ENCODE results near the gene LMO7. TPM values are rescaled to one million over a fixed set of nuclear protein-coding genes. Genes with fewer than 3 reads are reported as not detected.

Gene LMO7
- total and polyA plus RNA-seq, 2 of the 8 experiments (the other 6 are each of a cell fraction or from before 2014, with no cell fraction given) = 8.1 to 28.3 TPM

DNA sequence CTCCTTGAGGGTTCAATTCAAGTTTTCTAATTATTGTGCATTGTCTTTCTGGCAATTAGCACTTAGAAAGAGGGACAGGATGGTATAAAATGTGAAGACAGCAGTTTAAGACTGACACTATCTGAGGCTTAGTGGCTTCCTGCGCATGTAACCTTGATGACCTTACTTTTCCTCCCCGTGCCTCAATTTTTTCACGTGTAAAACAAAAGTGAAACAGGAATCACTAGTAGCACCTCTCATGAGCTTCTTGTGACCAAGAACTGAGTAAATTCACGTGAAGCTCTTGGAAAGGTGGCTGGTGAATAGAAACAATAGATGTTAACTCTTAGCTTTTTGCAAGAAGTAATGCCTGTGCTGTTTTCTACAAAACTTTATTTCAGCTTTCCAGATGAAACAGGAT is 233.9 kb downstream of the LMO7 start (continued):
- TF ChIP-seq, protein P1, sequence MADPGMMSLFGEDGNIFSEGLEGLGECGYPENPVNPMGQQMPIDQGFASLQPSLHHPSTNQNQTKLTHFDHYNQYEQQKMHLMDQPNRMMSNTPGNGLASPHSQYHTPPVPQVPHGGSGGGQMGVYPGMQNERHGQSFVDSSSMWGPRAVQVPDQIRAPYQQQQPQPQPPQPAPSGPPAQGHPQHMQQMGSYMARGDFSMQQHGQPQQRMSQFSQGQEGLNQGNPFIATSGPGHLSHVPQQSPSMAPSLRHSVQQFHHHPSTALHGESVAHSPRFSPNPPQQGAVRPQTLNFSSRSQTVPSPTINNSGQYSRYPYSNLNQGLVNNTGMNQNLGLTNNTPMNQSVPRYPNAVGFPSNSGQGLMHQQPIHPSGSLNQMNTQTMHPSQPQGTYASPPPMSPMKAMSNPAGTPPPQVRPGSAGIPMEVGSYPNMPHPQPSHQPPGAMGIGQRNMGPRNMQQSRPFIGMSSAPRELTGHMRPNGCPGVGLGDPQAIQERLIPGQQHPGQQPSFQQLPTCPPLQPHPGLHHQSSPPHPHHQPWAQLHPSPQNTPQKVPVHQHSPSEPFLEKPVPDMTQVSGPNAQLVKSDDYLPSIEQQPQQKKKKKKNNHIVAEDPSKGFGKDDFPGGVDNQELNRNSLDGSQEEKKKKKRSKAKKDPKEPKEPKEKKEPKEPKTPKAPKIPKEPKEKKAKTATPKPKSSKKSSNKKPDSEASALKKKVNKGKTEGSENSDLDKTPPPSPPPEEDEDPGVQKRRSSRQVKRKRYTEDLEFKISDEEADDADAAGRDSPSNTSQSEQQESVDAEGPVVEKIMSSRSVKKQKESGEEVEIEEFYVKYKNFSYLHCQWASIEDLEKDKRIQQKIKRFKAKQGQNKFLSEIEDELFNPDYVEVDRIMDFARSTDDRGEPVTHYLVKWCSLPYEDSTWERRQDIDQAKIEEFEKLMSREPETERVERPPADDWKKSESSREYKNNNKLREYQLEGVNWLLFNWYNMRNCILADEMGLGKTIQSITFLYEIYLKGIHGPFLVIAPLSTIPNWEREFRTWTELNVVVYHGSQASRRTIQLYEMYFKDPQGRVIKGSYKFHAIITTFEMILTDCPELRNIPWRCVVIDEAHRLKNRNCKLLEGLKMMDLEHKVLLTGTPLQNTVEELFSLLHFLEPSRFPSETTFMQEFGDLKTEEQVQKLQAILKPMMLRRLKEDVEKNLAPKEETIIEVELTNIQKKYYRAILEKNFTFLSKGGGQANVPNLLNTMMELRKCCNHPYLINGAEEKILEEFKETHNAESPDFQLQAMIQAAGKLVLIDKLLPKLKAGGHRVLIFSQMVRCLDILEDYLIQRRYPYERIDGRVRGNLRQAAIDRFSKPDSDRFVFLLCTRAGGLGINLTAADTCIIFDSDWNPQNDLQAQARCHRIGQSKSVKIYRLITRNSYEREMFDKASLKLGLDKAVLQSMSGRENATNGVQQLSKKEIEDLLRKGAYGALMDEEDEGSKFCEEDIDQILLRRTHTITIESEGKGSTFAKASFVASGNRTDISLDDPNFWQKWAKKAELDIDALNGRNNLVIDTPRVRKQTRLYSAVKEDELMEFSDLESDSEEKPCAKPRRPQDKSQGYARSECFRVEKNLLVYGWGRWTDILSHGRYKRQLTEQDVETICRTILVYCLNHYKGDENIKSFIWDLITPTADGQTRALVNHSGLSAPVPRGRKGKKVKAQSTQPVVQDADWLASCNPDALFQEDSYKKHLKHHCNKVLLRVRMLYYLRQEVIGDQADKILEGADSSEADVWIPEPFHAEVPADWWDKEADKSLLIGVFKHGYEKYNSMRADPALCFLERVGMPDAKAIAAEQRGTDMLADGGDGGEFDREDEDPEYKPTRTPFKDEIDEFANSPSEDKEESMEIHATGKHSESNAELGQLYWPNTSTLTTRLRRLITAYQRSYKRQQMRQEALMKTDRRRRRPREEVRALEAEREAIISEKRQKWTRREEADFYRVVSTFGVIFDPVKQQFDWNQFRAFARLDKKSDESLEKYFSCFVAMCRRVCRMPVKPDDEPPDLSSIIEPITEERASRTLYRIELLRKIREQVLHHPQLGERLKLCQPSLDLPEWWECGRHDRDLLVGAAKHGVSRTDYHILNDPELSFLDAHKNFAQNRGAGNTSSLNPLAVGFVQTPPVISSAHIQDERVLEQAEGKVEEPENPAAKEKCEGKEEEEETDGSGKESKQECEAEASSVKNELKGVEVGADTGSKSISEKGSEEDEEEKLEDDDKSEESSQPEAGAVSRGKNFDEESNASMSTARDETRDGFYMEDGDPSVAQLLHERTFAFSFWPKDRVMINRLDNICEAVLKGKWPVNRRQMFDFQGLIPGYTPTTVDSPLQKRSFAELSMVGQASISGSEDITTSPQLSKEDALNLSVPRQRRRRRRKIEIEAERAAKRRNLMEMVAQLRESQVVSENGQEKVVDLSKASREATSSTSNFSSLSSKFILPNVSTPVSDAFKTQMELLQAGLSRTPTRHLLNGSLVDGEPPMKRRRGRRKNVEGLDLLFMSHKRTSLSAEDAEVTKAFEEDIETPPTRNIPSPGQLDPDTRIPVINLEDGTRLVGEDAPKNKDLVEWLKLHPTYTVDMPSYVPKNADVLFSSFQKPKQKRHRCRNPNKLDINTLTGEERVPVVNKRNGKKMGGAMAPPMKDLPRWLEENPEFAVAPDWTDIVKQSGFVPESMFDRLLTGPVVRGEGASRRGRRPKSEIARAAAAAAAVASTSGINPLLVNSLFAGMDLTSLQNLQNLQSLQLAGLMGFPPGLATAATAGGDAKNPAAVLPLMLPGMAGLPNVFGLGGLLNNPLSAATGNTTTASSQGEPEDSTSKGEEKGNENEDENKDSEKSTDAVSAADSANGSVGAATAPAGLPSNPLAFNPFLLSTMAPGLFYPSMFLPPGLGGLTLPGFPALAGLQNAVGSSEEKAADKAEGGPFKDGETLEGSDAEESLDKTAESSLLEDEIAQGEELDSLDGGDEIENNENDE (IDR thresholded peaks at IDR 0.05; ENCODE audit: insufficient replicate concordance, low read length) = no peak
- TF ChIP-seq GTF2F1 (IDR thresholded peaks at IDR 0.05; ENCODE audit: borderline replicate concordance, low read depth, low read length) = no peak
- no peak for TF ChIP-seq ZNF274 (IDR thresholded peaks at IDR 0.05; ENCODE audit: borderline replicate concordance, extremely low read depth, low read length)
